HL-60 (cell line): Measurements from ENCODE around the gene IGSF9.

Experiments used
- DNase-seq, 2 experiments: peaks; one replicate each; pipeline ENCODE4 v3.0.0-alpha.2; 2010 to 2020; ENCODE audit warnings: low read depth in 1 of 2, low spot score in 1 of 2
- H3K27ac ChIP-seq: fragments of 250-450 bp; sonication (Bioruptor Pico); replicated peaks from 2 replicates; pipeline ENCODE4 v1.5.1; 2020; ENCODE audit warnings: mild to moderate bottlenecking, moderate library complexity
- H3K27me3 ChIP-seq: fragments of 250-450 bp; sonication (Bioruptor Pico); 2 replicates; pipeline ENCODE4 v1.5.1; 2021; ENCODE audit warnings: mild to moderate bottlenecking, moderate library complexity; ENCODE audit not compliant: insufficient read depth, poor library complexity, severe bottlenecking
- H3K4me3 ChIP-seq: replicated peaks from 2 replicates; pipeline ENCODE4 v1.5.1; 2011; ENCODE audit warnings: mild to moderate bottlenecking, control low read depth, low read length; ENCODE audit not compliant: insufficient read depth
- GABPA ChIP-seq: IDR thresholded peaks from 2 replicates; pipeline ENCODE4 v1.6.1; 2012; ENCODE audit warnings: low read depth
- POLR2AphosphoS5 ChIP-seq: IDR thresholded peaks from 2 replicates; pipeline ENCODE4 v1.6.1; 2012; ENCODE audit warnings: low read depth
- SPI1 ChIP-seq: IDR thresholded peaks from 2 replicates; pipeline ENCODE4 v1.6.1; 2012; ENCODE audit warnings: low read depth, mild to moderate bottlenecking, borderline replicate concordance
- TF ChIP-seq, protein P1 (sequence below): IDR thresholded peaks from 2 replicates; pipeline ENCODE4 v1.6.1; 2012; ENCODE audit warnings: low read depth; ENCODE audit not compliant: insufficient replicate concordance
- TF ChIP-seq, protein P2 (sequence below): IDR thresholded peaks from one replicate; pipeline ENCODE4 v1.5.1; 2011; ENCODE audit warnings: low read length, control low read depth, inconsistent platforms; ENCODE audit not compliant: insufficient read depth

IGSF9 gene

DNA sequence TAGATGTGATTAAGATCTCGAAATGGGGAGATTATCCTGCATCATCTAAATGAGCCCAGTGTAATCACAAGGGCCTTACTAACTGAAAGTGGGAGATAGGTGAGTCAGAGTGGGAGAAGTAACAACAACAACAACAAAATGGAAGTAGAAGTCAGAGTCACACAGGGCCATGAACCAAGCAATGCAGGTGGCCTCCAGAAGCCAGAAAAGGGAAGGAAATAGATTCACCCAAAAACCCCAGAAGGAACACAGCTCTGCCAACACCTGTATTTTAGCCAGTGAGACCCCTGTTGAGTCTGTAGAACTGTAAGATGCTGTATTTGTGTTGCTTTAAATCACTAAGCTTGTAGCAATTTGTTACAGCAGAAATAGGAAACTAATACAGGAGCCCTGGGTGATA, 24.2 kb downstream of the IGSF9 start:
- Histone ChIP-seq H3K27me3 (no peaks in the 10 kb centered on the region), H3K27ac (peak overlapping the region; percentile 95), H3K4me3 (no peak overlapping the region)
- TF ChIP-seq POLR2AphosphoS5 (0 out of 2 replicates have a peak, but pooled peaks have one; percentile 16), GABPA (no peak)
- no peak for DNase-seq

DNA sequence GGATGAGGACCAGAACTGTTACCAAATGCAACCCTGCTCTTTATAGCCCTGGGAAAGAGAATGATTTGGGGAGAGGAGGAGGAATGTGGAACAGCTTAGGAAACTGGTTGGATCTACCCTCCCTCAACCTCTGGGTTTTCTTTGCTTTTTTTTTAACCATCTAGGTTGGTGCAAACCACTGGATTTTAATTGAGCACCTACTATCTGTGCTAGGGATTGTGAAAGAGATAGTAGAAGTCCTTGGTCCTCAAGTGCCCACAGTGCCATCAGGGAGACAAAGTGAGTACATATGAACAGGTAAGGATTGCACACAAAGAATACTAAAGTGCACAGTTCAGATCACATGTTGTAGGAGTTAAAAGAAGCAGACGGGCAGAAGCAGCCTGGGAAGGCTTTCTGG, 24.8 kb downstream of the IGSF9 start:
- Histone ChIP-seq H3K4me3 (no peak overlapping the region), H3K27ac (peak overlapping the region; percentile 95), H3K27me3 (no peaks in the 10 kb centered on the region)
- DNase-seq: no peak
- no peak for TF ChIP-seq POLR2AphosphoS5
- no peak for TF ChIP-seq SPI1
- TF ChIP-seq, protein P1, sequence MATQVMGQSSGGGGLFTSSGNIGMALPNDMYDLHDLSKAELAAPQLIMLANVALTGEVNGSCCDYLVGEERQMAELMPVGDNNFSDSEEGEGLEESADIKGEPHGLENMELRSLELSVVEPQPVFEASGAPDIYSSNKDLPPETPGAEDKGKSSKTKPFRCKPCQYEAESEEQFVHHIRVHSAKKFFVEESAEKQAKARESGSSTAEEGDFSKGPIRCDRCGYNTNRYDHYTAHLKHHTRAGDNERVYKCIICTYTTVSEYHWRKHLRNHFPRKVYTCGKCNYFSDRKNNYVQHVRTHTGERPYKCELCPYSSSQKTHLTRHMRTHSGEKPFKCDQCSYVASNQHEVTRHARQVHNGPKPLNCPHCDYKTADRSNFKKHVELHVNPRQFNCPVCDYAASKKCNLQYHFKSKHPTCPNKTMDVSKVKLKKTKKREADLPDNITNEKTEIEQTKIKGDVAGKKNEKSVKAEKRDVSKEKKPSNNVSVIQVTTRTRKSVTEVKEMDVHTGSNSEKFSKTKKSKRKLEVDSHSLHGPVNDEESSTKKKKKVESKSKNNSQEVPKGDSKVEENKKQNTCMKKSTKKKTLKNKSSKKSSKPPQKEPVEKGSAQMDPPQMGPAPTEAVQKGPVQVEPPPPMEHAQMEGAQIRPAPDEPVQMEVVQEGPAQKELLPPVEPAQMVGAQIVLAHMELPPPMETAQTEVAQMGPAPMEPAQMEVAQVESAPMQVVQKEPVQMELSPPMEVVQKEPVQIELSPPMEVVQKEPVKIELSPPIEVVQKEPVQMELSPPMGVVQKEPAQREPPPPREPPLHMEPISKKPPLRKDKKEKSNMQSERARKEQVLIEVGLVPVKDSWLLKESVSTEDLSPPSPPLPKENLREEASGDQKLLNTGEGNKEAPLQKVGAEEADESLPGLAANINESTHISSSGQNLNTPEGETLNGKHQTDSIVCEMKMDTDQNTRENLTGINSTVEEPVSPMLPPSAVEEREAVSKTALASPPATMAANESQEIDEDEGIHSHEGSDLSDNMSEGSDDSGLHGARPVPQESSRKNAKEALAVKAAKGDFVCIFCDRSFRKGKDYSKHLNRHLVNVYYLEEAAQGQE: no peak
- TF ChIP-seq GABPA: no peak
- TF ChIP-seq, protein P2, sequence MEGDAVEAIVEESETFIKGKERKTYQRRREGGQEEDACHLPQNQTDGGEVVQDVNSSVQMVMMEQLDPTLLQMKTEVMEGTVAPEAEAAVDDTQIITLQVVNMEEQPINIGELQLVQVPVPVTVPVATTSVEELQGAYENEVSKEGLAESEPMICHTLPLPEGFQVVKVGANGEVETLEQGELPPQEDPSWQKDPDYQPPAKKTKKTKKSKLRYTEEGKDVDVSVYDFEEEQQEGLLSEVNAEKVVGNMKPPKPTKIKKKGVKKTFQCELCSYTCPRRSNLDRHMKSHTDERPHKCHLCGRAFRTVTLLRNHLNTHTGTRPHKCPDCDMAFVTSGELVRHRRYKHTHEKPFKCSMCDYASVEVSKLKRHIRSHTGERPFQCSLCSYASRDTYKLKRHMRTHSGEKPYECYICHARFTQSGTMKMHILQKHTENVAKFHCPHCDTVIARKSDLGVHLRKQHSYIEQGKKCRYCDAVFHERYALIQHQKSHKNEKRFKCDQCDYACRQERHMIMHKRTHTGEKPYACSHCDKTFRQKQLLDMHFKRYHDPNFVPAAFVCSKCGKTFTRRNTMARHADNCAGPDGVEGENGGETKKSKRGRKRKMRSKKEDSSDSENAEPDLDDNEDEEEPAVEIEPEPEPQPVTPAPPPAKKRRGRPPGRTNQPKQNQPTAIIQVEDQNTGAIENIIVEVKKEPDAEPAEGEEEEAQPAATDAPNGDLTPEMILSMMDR: no peak

DNA sequence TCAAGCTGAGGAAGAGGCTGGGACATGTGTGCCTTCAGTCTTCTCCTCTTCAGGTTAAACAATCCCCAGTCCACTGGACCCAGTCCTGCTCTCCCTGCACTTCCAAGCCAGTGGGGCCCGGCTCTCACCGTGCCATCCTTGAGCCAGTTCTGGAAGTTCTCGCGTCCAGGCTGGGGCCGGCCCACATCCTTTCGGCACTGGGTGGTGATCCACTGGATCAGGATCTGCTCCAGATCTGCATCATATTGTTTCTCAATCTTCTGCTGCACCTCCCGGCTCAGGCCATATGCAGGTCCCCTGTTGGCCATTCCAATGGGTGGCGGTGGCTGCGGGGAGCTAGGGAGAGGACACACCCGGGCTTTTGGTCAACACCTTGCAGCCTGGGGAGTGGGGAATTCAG, 25.2 kb downstream of the IGSF9 start:
- no peak overlapping the region for H3K27ac ChIP-seq
- peak; percentile 19; the same call in 1 of the 2 replicates for TF ChIP-seq POLR2AphosphoS5
- no peak for TF ChIP-seq GABPA
- no peak overlapping the region for H3K4me3 ChIP-seq
- no peaks in the 10 kb centered on the region for H3K27me3 ChIP-seq
- DNase-seq: no peak

DNA sequence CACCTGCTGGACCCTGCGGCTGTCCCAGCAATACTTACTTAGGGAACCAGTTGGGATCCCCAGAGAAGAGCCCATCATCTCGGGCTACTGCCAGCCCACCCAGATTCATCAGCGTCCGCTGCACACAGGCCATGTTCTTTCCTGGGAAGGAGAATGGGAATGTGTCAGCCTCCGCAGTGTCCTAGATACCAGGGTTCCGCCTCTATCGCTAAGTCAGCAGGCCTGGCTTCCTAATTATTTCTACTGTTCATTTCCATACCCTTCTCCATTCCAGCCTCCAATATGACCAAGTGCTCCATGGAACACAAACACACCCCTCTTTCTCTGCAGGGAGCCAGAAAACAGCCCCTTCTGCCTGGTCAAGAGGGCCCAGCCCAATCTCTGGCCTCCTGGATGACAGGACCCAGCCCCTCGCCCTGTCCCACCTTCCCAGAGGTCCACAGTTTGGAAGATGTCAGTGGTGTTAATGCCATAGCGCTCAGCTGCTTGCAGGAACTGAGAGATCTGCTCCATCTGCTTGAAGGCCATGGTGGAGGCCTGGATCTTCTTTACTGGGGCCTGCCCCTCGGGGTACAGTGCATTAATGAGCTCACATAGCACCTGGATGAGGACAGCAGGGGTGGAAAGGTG, 26.1 kb downstream of the IGSF9 start:
- Histone ChIP-seq H3K27me3 (no peaks in the 10 kb centered on the region), H3K4me3 (no peak overlapping the region), H3K27ac (no peak overlapping the region)
- DNase-seq: no peak
- TF ChIP-seq, protein P2: no peak
- no peak for TF ChIP-seq POLR2AphosphoS5
- no peak for TF ChIP-seq SPI1
- no peak for TF ChIP-seq GABPA
- TF ChIP-seq, protein P1: no peak
